A673 (cell line): Measurements from ENCODE around the gene MAGI1. TPM values are rescaled to one million over a fixed set of nuclear protein-coding genes. Genes with fewer than 3 reads are reported as not detected.

Experiments
- BruUV-seq: library from RNA; stranded (reverse); fragments of 400-500 nt; replicated peaks from 2 replicates; lab custom pipeline; 2021; lab: Mats Ljungman, UMichigan
- CTCF ChIA-PET: fragments of 300-600 bp; sonication (Branson Sonifier 250); formaldehyde crosslinking; loops from one replicate; lab custom pipeline; 2022; ENCODE audit warnings: antibody characterized with exemption; lab: Charles Lee
- POLR2A ChIA-PET: fragments of 300-600 bp; sonication (Branson Sonifier 250); formaldehyde crosslinking; loops from one replicate; lab custom pipeline; 2022; ENCODE audit warnings: antibody characterized with exemption; ENCODE audit not compliant: low non-redundant PET; lab: Charles Lee
- DNase-seq: peaks from one replicate; pipeline ENCODE4 v3.0.0-alpha.2; 2015; ENCODE audit warnings: low spot score
- H3K27ac ChIP-seq: fragments of 200-600 bp; sonication (generic); 2 replicates; pipeline ENCODE4 v1.5.1; 2016; ENCODE audit warnings: mixed run types, low read depth, mild to moderate bottlenecking, mixed read lengths, antibody characterized with exemption, low read length; ENCODE audit not compliant: poor library complexity, severe bottlenecking
- H3K27me3 ChIP-seq: fragments of 200-600 bp; sonication (generic); replicated peaks from 2 replicates; pipeline ENCODE4 v1.6.1; 2017; ENCODE audit warnings: mixed run types, low read depth, mild to moderate bottlenecking, mixed read lengths, antibody characterized with exemption, low read length; ENCODE audit not compliant: insufficient read depth, poor library complexity
- H3K36me3 ChIP-seq: fragments of 200-600 bp; sonication (generic); 2 replicates; pipeline ENCODE4 v1.6.1; 2016; ENCODE audit warnings: mixed run types, mild to moderate bottlenecking, mixed read lengths, antibody characterized with exemption, low read length; ENCODE audit not compliant: insufficient read depth, poor library complexity, severe bottlenecking
- H3K4me1 ChIP-seq: fragments of 200-600 bp; sonication (generic); 2 replicates; pipeline ENCODE4 v1.6.1; 2017; ENCODE audit warnings: mixed run types, mild to moderate bottlenecking, mixed read lengths, antibody characterized with exemption, low read length; ENCODE audit not compliant: insufficient read depth, poor library complexity, severe bottlenecking
- H3K4me3 ChIP-seq: fragments of 200-600 bp; sonication (generic); 2 replicates; pipeline ENCODE4 v1.5.1; 2016; ENCODE audit warnings: low read depth, mixed run types, mild to moderate bottlenecking, mixed read lengths, low read length; ENCODE audit not compliant: poor library complexity, severe bottlenecking
- H3K9me3 ChIP-seq: fragments of 200-600 bp; sonication (generic); 2 replicates; pipeline ENCODE4 v1.6.1; 2016; ENCODE audit warnings: mixed run types, low read depth, mild to moderate bottlenecking, mixed read lengths, antibody characterized with exemption, low read length; ENCODE audit not compliant: poor library complexity, severe bottlenecking
- CTCF ChIP-seq: fragments of 300-800, 200-600 bp; sonication (generic); conservative IDR thresholded peaks from 2 replicates; pipeline ENCODE4 v1.5.1; 2017; ENCODE audit warnings: low read depth, mild to moderate bottlenecking, antibody characterized with exemption, low read length, moderate library complexity, mixed read lengths
- EZH2 ChIP-seq: fragments of 200-600 bp; sonication (generic); IDR thresholded peaks from 2 replicates; pipeline ENCODE4 v1.6.1; 2017; ENCODE audit warnings: borderline replicate concordance, low read depth, mild to moderate bottlenecking, mixed read lengths, antibody characterized with exemption, low read length; ENCODE audit not compliant: poor library complexity, severe bottlenecking
- intact Hi-C: fragments of 100-400 bp; cut with micrococcal nuclease; formaldehyde crosslinking; loops from one replicate; pipeline ENCODE4 v1.10.0; 2022; ENCODE audit not compliant: unreplicated experiment
- total RNA-seq: library from RNA; stranded (reverse); gene quantifications from 2 replicates; pipeline ENCODE4 v1.2.3, GENCODE V29; 2021

The MAGI1 gene
- total RNA-seq, 1 experiment from 2014 or later = 30.5 TPM

DNA sequence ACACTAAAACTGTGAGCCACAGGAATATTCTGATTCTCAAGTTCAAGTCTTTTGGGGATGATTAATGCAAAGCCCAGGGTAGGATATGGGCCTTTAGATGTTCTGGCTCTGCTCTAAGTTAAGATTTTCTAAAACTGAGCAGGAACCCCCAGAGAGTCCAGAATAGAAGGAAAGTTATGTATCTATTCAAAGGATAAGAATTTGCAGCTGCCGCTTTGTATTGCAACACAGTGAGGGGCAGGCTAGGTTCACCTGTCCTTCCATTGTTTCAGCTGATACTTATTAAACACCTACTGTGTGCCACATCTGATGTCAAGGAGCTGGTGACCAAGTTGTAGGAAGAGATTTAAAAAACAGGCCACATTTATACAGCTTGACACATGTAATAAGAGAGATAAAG, 290.4 kb downstream of the MAGI1 start:
- Histone ChIP-seq H3K27me3 (no peaks in the 10 kb centered on the region), H3K9me3 (no peaks in the 10 kb centered on the region), H3K4me1 (no peaks in the 10 kb centered on the region), H3K36me3 (no peaks in the 10 kb centered on the region), H3K27ac (no peak overlapping the region), H3K4me3 (no peak overlapping the region)
- POLR2A ChIA-PET = no interaction called here
- intact Hi-C loops = no loop called here
- no peak for TF ChIP-seq CTCF
- TF ChIP-seq EZH2 = no peak
- no peak for DNase-seq
- CTCF ChIA-PET = no interaction called here
- BruUV-seq = no TSS peak

DNA sequence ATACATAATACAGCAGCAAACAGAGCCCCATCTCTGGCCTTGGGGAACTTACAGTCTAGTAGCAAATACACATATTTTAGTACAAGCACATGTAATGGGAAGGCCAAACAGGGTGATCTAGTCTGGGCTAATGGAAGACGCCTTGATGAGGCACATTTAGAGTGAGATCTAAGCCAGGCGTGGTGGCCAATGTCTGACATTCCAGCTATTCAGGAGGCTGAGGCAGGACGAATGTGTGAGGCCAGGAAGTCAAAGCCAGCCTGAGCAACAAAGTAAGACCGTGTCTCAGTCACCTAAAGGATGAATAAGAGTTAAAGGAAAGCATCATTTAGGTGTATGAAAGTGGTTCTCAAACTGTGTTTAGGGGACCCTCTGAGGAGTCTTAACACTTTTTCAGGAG, 291.9 kb downstream of the MAGI1 start:
- CTCF ChIA-PET = no interaction called here
- H3K9me3 ChIP-seq = no peaks in the 10 kb centered on the region
- no peaks in the 10 kb centered on the region for H3K4me1 ChIP-seq
- H3K4me3 ChIP-seq = no peak overlapping the region
- H3K36me3 ChIP-seq = no peaks in the 10 kb centered on the region
- no peaks in the 10 kb centered on the region for H3K27me3 ChIP-seq
- no peak for DNase-seq
- no TSS peak for BruUV-seq
- H3K27ac ChIP-seq = no peak overlapping the region
- POLR2A ChIA-PET = no interaction called here
- TF ChIP-seq CTCF (no peak), EZH2 (no peak)
- intact Hi-C loops = no loop called here

GRCh38 chr3:65745306-65745705, 293.4 kb downstream of the MAGI1 start:
- no peaks in the 10 kb centered on the region for H3K9me3 ChIP-seq
- no peaks in the 10 kb centered on the region for H3K4me1 ChIP-seq
- intact Hi-C loops = no loop called here
- no peaks in the 10 kb centered on the region for H3K36me3 ChIP-seq
- TF ChIP-seq CTCF = no peak
- TF ChIP-seq EZH2 = no peak
- no peak overlapping the region for H3K4me3 ChIP-seq
- no peak overlapping the region for H3K27ac ChIP-seq
- H3K27me3 ChIP-seq = no peaks in the 10 kb centered on the region
- ChIA-PET POLR2A (interaction anchor here (0.7 kb wide), 1 partner anchor 250 kb away, joined by 3 read pairs; no protein-coding TSS in a partner anchor), CTCF (no interaction called here)
- no peak for DNase-seq
- BruUV-seq = no TSS peak
